ENCODE results near the gene PPP1R10. TPM values are rescaled to one million over a fixed set of nuclear protein-coding genes. Genes with fewer than 3 reads are reported as not detected.
A peak's percentile ranks its signal among the peaks of the same experiment; 100 is the strongest.

The PPP1R10 gene
- total and polyA plus RNA-seq, 2 of the 13 experiments (the other 11 are each of a cell fraction or from before 2014, with no cell fraction given), result 26.3 to 38.4 TPM

GRCh38 chr6:30616811-30617564 is at the start of gene PPP1R10 (continued):
- TF ChIP-seq ELK4 (CRISPR knock-in tag; IDR thresholded peaks at IDR 0.05; ENCODE audit: borderline replicate concordance), result no peak
- no peak for TF ChIP-seq ZFP37 (CRISPR knock-in tag; IDR thresholded peaks at IDR 0.05; ENCODE audit: borderline replicate concordance)
- TF ChIP-seq JUND (CRISPR knock-in tag; IDR thresholded peaks at IDR 0.05), result no peak; the same call in 1 of the 2 replicates
- TF ChIP-seq ATF7 (IDR thresholded peaks at IDR 0.05), result peak; percentile 6; the same call in 1 of the 2 replicates
- no peak for TF ChIP-seq ATF7 (CRISPR knock-in tag; IDR thresholded peaks at IDR 0.05)
- TF ChIP-seq CHCHD3 (CRISPR knock-in tag; IDR thresholded peaks at IDR 0.05), result no peak
- TF ChIP-seq CREB3 (CRISPR knock-in tag; IDR thresholded peaks at IDR 0.05), result 0 out of 2 replicates have a peak, but pooled peaks have one; percentile 61
- TF ChIP-seq ZNF550 (CRISPR knock-in tag; IDR thresholded peaks at IDR 0.05; ENCODE audit: borderline replicate concordance), result no peak
- TF ChIP-seq CENPT (CRISPR knock-in tag; IDR thresholded peaks at IDR 0.05; ENCODE audit: low read depth), result no peak
- TF ChIP-seq TCF7 (IDR thresholded peaks at IDR 0.05; ENCODE audit: low read depth), result no peak
- TF ChIP-seq PAWR (CRISPR knock-in tag; IDR thresholded peaks at IDR 0.05; ENCODE audit: borderline replicate concordance), result no peak
- peak; percentile 73 for TF ChIP-seq MIER3 (CRISPR knock-in tag; IDR thresholded peaks at IDR 0.05; ENCODE audit: borderline replicate concordance)
- peak; percentile 92 for TF ChIP-seq ARNTL (CRISPR knock-in tag; IDR thresholded peaks at IDR 0.05)
- TF ChIP-seq ZC3H13 (CRISPR knock-in tag; IDR thresholded peaks at IDR 0.05), result no peak
- TF ChIP-seq, protein P1, sequence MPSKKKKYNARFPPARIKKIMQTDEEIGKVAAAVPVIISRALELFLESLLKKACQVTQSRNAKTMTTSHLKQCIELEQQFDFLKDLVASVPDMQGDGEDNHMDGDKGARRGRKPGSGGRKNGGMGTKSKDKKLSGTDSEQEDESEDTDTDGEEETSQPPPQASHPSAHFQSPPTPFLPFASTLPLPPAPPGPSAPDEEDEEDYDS (CRISPR knock-in tag; IDR thresholded peaks at IDR 0.05), result peak; percentile 97
- TF ChIP-seq ZSCAN30 (CRISPR knock-in tag; IDR thresholded peaks at IDR 0.05), result peak; percentile 72; the same call in 1 of the 2 replicates
- TF ChIP-seq FLYWCH1 (CRISPR knock-in tag; IDR thresholded peaks at IDR 0.05), result no peak
- no peak; the same call in 1 of the 2 replicates for TF ChIP-seq MIER2 (CRISPR knock-in tag; IDR thresholded peaks at IDR 0.05)
- no peak for TF ChIP-seq TRIM22 (IDR thresholded peaks at IDR 0.05)
- 0 out of 2 replicates have a peak, but pooled peaks have one; percentile 10 for TF ChIP-seq HHEX (CRISPR knock-in tag; IDR thresholded peaks at IDR 0.05)
- peak; percentile 91; the same call in 1 of the 2 replicates for TF ChIP-seq SPEN (CRISPR knock-in tag; IDR thresholded peaks at IDR 0.05; ENCODE audit: low read depth)
- TF ChIP-seq HMGA1 (CRISPR knock-in tag; conservative IDR thresholded peaks at IDR 0.05), result no peak
- TF ChIP-seq FOXM1 (CRISPR knock-in tag; IDR thresholded peaks at IDR 0.05), result peak; percentile 98
- TF ChIP-seq YEATS2 (CRISPR knock-in tag; IDR thresholded peaks at IDR 0.05; ENCODE audit: borderline replicate concordance), result peak; percentile 90; the same call in 1 of the 2 replicates
- TF ChIP-seq SRF (IDR thresholded peaks at IDR 0.05; ENCODE audit: low read depth, low read length), result 0 out of 2 replicates have a peak, but pooled peaks have one; percentile 11
- peak; percentile 83; the same call in 1 of the 2 replicates for TF ChIP-seq GATA4 (IDR thresholded peaks at IDR 0.05; ENCODE audit: borderline replicate concordance, low read depth)
